Fibroblast of the aortic adventitia (primary cell): ENCODE results near the gene FLT4. TPM values are rescaled to one million over a fixed set of nuclear protein-coding genes. Genes with fewer than 3 reads are reported as not detected.

ENCODE experiments used
- DNase-seq: peaks from one replicate; pipeline ENCODE4 v3.0.0-alpha.2; 2010; ENCODE audit warnings: low read depth
- H3K4me3 ChIP-seq: 2 replicates; pipeline ENCODE4 v1.5.1; 2011; ENCODE audit warnings: low read depth, mild to moderate bottlenecking, control low read depth, low read length, moderate library complexity
- total RNA-seq: library from RNA; depleted of rRNA; stranded (reverse); fragments of >200 nt; gene quantifications from 2 replicates; pipeline ENCODE4 v1.2.3, GENCODE V29; 2012; ENCODE audit warnings: low replicate concordance
- TF ChIP-seq, protein P1 (sequence below): IDR thresholded peaks from 2 replicates; pipeline ENCODE4 v1.5.1; 2011; ENCODE audit warnings: mild to moderate bottlenecking, low read length, control low read depth, inconsistent platforms; ENCODE audit not compliant: insufficient read depth

FLT4 gene
- total RNA-seq, 1 donor = 0.09 TPM

DNA sequence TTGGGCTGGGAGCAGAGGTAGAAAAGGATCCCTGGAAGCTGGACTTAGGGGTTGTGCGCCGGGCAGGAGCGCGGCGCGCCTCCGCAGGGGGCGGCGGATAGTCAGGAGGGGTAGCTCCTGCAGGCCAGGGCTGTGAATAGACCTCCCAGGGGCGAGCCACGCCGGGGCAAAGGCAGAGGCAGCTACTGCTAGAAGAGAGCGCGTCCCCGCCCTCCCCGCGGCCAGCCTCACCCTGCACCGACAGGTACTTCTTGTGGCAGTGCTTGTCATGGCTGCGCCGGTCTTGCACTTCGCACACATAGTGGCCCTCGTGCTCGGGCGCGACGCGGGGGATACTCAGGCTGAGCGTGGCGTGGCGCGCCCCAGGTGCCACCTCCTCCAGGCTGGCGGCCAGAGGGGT is 28.1 kb downstream of the FLT4 start:
- TF ChIP-seq, protein P1, sequence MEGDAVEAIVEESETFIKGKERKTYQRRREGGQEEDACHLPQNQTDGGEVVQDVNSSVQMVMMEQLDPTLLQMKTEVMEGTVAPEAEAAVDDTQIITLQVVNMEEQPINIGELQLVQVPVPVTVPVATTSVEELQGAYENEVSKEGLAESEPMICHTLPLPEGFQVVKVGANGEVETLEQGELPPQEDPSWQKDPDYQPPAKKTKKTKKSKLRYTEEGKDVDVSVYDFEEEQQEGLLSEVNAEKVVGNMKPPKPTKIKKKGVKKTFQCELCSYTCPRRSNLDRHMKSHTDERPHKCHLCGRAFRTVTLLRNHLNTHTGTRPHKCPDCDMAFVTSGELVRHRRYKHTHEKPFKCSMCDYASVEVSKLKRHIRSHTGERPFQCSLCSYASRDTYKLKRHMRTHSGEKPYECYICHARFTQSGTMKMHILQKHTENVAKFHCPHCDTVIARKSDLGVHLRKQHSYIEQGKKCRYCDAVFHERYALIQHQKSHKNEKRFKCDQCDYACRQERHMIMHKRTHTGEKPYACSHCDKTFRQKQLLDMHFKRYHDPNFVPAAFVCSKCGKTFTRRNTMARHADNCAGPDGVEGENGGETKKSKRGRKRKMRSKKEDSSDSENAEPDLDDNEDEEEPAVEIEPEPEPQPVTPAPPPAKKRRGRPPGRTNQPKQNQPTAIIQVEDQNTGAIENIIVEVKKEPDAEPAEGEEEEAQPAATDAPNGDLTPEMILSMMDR = no peak
- H3K4me3 ChIP-seq = no peak overlapping the region
- DNase-seq = no peak

DNA sequence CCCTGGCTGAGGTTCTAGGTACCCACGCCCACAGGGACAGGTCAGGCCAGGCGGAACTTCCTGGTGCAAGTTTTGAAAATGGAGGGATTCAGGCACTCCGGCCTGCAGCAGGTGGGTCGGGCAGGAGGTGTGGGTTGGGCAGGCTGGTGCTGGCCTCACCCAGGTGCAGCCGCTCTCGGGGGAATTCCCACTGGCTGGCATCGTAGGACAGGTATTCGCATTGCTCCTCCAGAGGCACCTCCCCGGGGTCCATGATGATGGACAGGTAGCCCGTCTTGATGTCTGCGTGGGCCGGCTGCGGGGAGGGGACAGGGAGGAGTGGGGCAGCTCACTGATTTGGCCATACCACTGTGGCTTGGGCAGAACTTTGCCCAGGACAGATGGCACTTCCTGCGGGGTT is 29.4 kb downstream of the FLT4 start:
- TF ChIP-seq, protein P1 = no peak
- H3K4me3 ChIP-seq = no peak overlapping the region
- DNase-seq = no peak

DNA sequence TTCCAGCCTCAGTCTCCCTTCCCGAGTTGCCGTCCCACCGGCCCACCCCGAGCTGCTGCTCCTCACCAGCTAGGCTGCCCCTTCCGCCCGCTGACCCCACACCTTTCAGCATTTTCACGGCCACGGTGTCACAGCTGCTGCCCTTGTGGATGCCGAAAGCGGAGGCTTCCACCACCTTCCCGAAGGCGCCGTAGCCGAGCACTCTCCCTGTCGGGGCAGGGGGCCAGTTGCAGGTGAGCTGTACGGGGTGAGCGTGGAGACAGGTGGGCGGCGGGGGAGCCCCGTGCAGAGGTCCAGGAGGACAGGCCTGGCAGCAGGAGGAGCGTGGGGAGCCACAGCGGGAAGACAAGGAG is 29.9 kb downstream of the FLT4 start:
- TF ChIP-seq, protein P1 = no peak
- H3K4me3 ChIP-seq = no peak overlapping the region

DNA sequence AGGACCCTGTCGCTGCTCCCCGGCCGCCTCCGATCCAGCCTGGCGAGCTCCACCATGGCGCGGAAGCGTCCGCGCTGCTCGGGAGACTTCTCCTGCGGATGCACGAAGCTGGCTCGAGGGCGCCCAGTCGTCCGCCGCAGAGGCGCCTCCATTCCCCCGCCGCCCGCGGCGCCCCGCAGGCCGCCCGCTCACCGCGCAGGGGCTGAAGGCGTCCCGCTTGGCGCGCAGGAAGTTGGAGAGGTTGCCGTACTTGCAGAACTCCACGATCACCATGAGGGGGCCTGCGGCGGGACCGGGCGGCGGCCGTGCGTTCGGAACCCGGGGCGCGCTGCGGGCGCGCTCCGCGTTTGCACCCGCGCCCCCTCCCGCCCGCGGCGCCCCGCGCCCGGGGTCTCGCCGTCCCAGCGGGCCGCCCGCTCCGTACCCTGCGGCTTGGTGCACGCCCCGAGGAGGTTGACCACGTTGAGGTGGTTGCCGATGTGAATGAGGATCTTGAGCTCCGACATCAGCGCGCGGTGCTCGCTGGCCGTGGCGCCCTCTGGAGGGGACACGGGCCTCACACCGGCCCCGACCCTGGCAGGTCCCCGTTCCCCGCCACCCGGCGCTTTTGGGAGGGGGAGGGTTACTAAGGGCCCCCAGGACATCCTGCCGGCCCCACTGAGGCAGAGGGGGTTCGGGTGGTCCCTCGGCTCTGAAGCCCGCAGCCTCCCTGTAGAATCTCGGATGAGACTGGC is 30.4 kb downstream of the FLT4 start:
- peak overlapping the region; percentile 35 for H3K4me3 ChIP-seq
- TF ChIP-seq, protein P1 = peak; percentile 41
- DNase-seq = peak; percentile 30

More for the DNA sequence above, 29.9 kb downstream of the FLT4 start:
- no peak for DNase-seq

DNA sequence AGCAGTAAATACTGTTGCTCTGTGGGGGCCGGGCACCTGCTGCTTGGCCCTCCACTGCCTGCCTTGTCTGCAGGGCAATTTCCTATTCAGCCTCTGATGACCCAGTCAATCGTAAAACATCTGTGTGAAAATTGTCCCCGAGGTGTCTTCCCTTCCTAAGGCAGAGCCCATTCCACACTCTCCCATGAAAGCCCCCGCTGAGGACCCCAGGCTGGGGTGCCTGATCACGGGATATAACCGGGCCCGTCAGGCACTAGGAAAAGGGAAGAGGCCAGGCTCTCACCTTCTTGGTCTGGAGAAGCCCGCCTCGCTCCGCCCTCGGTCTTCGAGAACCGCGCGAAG is 30.9 kb downstream of the FLT4 start:
- H3K4me3 ChIP-seq = peak overlapping the region; percentile 35
- no peak for DNase-seq
- TF ChIP-seq, protein P1 = no peak

DNA sequence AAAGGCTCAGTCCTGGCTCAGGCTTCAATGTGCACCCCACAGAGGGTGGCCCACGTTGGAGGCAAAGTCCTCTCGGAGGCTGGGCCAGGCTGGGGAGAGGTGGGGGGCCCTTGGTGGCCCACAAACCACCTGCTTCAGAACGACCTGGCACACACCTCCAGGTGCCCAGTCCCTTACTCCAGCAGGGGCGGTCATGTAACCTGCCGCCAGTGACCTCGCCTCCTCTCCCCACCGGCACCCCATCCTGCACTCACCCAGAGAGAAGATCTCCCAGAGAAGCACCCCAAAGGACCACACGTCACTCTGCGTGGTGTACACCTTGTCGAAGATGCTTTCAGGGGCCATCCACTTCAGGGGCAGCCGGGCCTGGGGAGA is 35.6 kb downstream of the FLT4 start:
- no peak overlapping the region for H3K4me3 ChIP-seq
- TF ChIP-seq, protein P1 = no peak
- no peak for DNase-seq
